ENCODE data around the gene SATB2.

The SATB2 gene

GRCh38 chr2:199278099-199278498 is 179.6 kb downstream of the SATB2 start:
- ATAC-seq (no peak), DNase-seq (no peak)
- Mint-ChIP-seq H3K9me3 (no peaks in the 10 kb centered on the region), H3K4me1 (no peaks in the 10 kb centered on the region), H3K36me3 (ENCODE audit: low read depth) (no peaks in the 10 kb centered on the region), H3K4me3 (no peak overlapping the region), H3K27me3 (peaks cover 3% of the 10 kb centered on the region), H3K27ac (no peak overlapping the region)

GRCh38 chr2:199273042-199273511 is 184.7 kb downstream of the SATB2 start:
- ATAC-seq (no peak), DNase-seq (no peak)
- Mint-ChIP-seq H3K4me1 (no peaks in the 10 kb centered on the region), H3K27me3 (peaks cover 3% of the 10 kb centered on the region), H3K27ac (no peak overlapping the region), H3K9me3 (peaks cover 4% of the 10 kb centered on the region), H3K36me3 (ENCODE audit: low read depth) (no peaks in the 10 kb centered on the region), H3K4me3 (no peak overlapping the region)

GRCh38 chr2:199261936-199262335 is 195.8 kb downstream of the SATB2 start:
- H3K4me3 Mint-ChIP-seq, result no peak overlapping the region
- DNase-seq (no peak), ATAC-seq (no peak)
- peaks cover 4% of the 10 kb centered on the region for H3K36me3 Mint-ChIP-seq (ENCODE audit: low read depth)
- peaks cover 2% of the 10 kb centered on the region for H3K27me3 Mint-ChIP-seq
- H3K4me1 Mint-ChIP-seq, result no peaks in the 10 kb centered on the region
- no peak overlapping the region for H3K27ac Mint-ChIP-seq
- peaks cover 43% of the 10 kb centered on the region for H3K9me3 Mint-ChIP-seq

GRCh38 chr2:199261239-199261638 is 196.5 kb downstream of the SATB2 start:
- H3K27me3 Mint-ChIP-seq, result peaks cover 2% of the 10 kb centered on the region
- DNase-seq, result no peak
- no peaks in the 10 kb centered on the region for H3K4me1 Mint-ChIP-seq
- H3K36me3 Mint-ChIP-seq (ENCODE audit: low read depth), result peaks cover 4% of the 10 kb centered on the region
- ATAC-seq, result no peak
- H3K9me3 Mint-ChIP-seq, result peaks cover 41% of the 10 kb centered on the region
- H3K27ac Mint-ChIP-seq, result no peak overlapping the region
- H3K4me3 Mint-ChIP-seq, result no peak overlapping the region

GRCh38 chr2:199259671-199260070 is 198.1 kb downstream of the SATB2 start:
- Mint-ChIP-seq H3K27ac (no peak overlapping the region), H3K27me3 (peaks cover 2% of the 10 kb centered on the region), H3K4me1 (no peaks in the 10 kb centered on the region), H3K9me3 (peaks cover 29% of the 10 kb centered on the region), H3K36me3 (ENCODE audit: low read depth) (peaks cover 4% of the 10 kb centered on the region), H3K4me3 (no peak overlapping the region)
- DNase-seq, result no peak
- no peak for ATAC-seq

- H3K4me1 Mint-ChIP-seq, result no peaks in the 10 kb centered on the region
- no peak overlapping the region for H3K27ac Mint-ChIP-seq
- DNase-seq (no peak), ATAC-seq (no peak)
- peaks cover 4% of the 10 kb centered on the region for H3K36me3 Mint-ChIP-seq (ENCODE audit: low read depth)
- H3K9me3 Mint-ChIP-seq, result peaks cover 16% of the 10 kb centered on the region
- H3K27me3 Mint-ChIP-seq, result peaks cover 2% of the 10 kb centered on the region
- no peak overlapping the region for H3K4me3 Mint-ChIP-seq
Observed at GRCh38 chr2:199258291-199258690, 199.4 kb downstream of the SATB2 start.

GRCh38 chr2:199257261-199258224 is 200.2 kb downstream of the SATB2 start:
- no peaks in the 10 kb centered on the region for H3K4me1 Mint-ChIP-seq
- H3K4me3 Mint-ChIP-seq, result no peak overlapping the region
- DNase-seq (no peak), ATAC-seq (no peak)
- peaks cover 2% of the 10 kb centered on the region for H3K27me3 Mint-ChIP-seq
- H3K36me3 Mint-ChIP-seq (ENCODE audit: low read depth), result peaks cover 4% of the 10 kb centered on the region
- peaks cover 12% of the 10 kb centered on the region for H3K9me3 Mint-ChIP-seq
- no peak overlapping the region for H3K27ac Mint-ChIP-seq

GRCh38 chr2:199230091-199230490 is 227.6 kb downstream of the SATB2 start:
- H3K4me1 Mint-ChIP-seq, result peaks cover 2% of the 10 kb centered on the region
- DNase-seq (no peak), ATAC-seq (no peak)
- no peaks in the 10 kb centered on the region for H3K27me3 Mint-ChIP-seq
- H3K27ac Mint-ChIP-seq, result no peak overlapping the region
- peaks cover 5% of the 10 kb centered on the region for H3K9me3 Mint-ChIP-seq
- no peak overlapping the region for H3K4me3 Mint-ChIP-seq
- H3K36me3 Mint-ChIP-seq (ENCODE audit: low read depth), result no peaks in the 10 kb centered on the region

- Mint-ChIP-seq H3K27ac (peak overlapping the region; percentile 60), H3K4me3 (no peak overlapping the region), H3K27me3 (no peaks in the 10 kb centered on the region), H3K4me1 (peaks cover 2% of the 10 kb centered on the region), H3K9me3 (peaks cover 5% of the 10 kb centered on the region), H3K36me3 (ENCODE audit: low read depth) (no peaks in the 10 kb centered on the region)
- ATAC-seq, result peak; percentile 89
- peak; percentile 15 for DNase-seq
Observed at GRCh38 chr2:199228887-199229819, 228.6 kb downstream of the SATB2 start.

- DNase-seq, result no peak
- H3K27me3 Mint-ChIP-seq, result no peaks in the 10 kb centered on the region
- H3K27ac Mint-ChIP-seq, result no peak overlapping the region
- no peaks in the 10 kb centered on the region for H3K36me3 Mint-ChIP-seq (ENCODE audit: low read depth)
- H3K9me3 Mint-ChIP-seq, result no peaks in the 10 kb centered on the region
- H3K4me3 Mint-ChIP-seq, result no peak overlapping the region
- H3K4me1 Mint-ChIP-seq, result no peaks in the 10 kb centered on the region
- no peak for ATAC-seq
Observed at GRCh38 chr2:199223791-199224190, 233.9 kb downstream of the SATB2 start.

- Mint-ChIP-seq H3K4me3 (no peak overlapping the region), H3K9me3 (no peaks in the 10 kb centered on the region), H3K27me3 (no peaks in the 10 kb centered on the region), H3K36me3 (ENCODE audit: low read depth) (no peaks in the 10 kb centered on the region), H3K27ac (no peak overlapping the region), H3K4me1 (no peaks in the 10 kb centered on the region)
- no peak for DNase-seq
- ATAC-seq, result no peak
Observed at GRCh38 chr2:199220920-199221319, 236.8 kb downstream of the SATB2 start.

- H3K27ac Mint-ChIP-seq, result no peak overlapping the region
- H3K4me1 Mint-ChIP-seq, result no peaks in the 10 kb centered on the region
- no peak for DNase-seq
- no peaks in the 10 kb centered on the region for H3K9me3 Mint-ChIP-seq
- no peak overlapping the region for H3K4me3 Mint-ChIP-seq
- no peak for ATAC-seq
- no peaks in the 10 kb centered on the region for H3K36me3 Mint-ChIP-seq (ENCODE audit: low read depth)
- H3K27me3 Mint-ChIP-seq, result no peaks in the 10 kb centered on the region
Observed at GRCh38 chr2:199219551-199219950, 238.2 kb downstream of the SATB2 start.
